ENCODE results near the gene XYLT1.
A peak's percentile ranks its signal among the peaks of the same experiment; 100 is the strongest.

The XYLT1 gene

GRCh38 chr16:17283016-17283415, 187.7 kb downstream of the XYLT1 start:
- no peaks in the 10 kb centered on the region for H3K9me3 Mint-ChIP-seq
- H3K36me3 Mint-ChIP-seq (ENCODE audit: low read depth), result no peaks in the 10 kb centered on the region
- H3K4me3 Mint-ChIP-seq, result no peak overlapping the region
- no peak overlapping the region for H3K27ac Mint-ChIP-seq
- no peaks in the 10 kb centered on the region for H3K27me3 Mint-ChIP-seq (ENCODE audit: low read depth)
- DNase-seq (ENCODE audit: low spot score), result no peak
- peaks cover 7% of the 10 kb centered on the region for H3K4me1 Mint-ChIP-seq (ENCODE audit: low read depth)

- peaks cover 7% of the 10 kb centered on the region for H3K4me1 Mint-ChIP-seq (ENCODE audit: low read depth)
- H3K4me3 Mint-ChIP-seq, result no peak overlapping the region
- H3K27ac Mint-ChIP-seq, result no peak overlapping the region
- no peaks in the 10 kb centered on the region for H3K9me3 Mint-ChIP-seq
- no peaks in the 10 kb centered on the region for H3K27me3 Mint-ChIP-seq (ENCODE audit: low read depth)
- DNase-seq (ENCODE audit: low spot score), result no peak
- no peaks in the 10 kb centered on the region for H3K36me3 Mint-ChIP-seq (ENCODE audit: low read depth)
Measured at GRCh38 chr16:17282247-17282646, 188.5 kb downstream of the XYLT1 start.

GRCh38 chr16:17281052-17281451, 189.7 kb downstream of the XYLT1 start:
- DNase-seq (ENCODE audit: low spot score), result no peak
- Mint-ChIP-seq H3K4me3 (no peak overlapping the region), H3K27me3 (ENCODE audit: low read depth) (no peaks in the 10 kb centered on the region), H3K4me1 (ENCODE audit: low read depth) (peaks cover 12% of the 10 kb centered on the region), H3K9me3 (no peaks in the 10 kb centered on the region), H3K36me3 (ENCODE audit: low read depth) (no peaks in the 10 kb centered on the region), H3K27ac (no peak overlapping the region)

GRCh38 chr16:17278988-17279387, 191.8 kb downstream of the XYLT1 start:
- H3K4me1 Mint-ChIP-seq (ENCODE audit: low read depth), result peaks cover 32% of the 10 kb centered on the region
- no peak for DNase-seq (ENCODE audit: low spot score)
- no peak overlapping the region for H3K27ac Mint-ChIP-seq
- H3K4me3 Mint-ChIP-seq, result no peak overlapping the region
- peaks cover 2% of the 10 kb centered on the region for H3K36me3 Mint-ChIP-seq (ENCODE audit: low read depth)
- H3K27me3 Mint-ChIP-seq (ENCODE audit: low read depth), result no peaks in the 10 kb centered on the region
- no peaks in the 10 kb centered on the region for H3K9me3 Mint-ChIP-seq

- Mint-ChIP-seq H3K9me3 (no peaks in the 10 kb centered on the region), H3K4me3 (no peak overlapping the region), H3K36me3 (ENCODE audit: low read depth) (peaks cover 6% of the 10 kb centered on the region), H3K27ac (no peak overlapping the region), H3K27me3 (ENCODE audit: low read depth) (no peaks in the 10 kb centered on the region), H3K4me1 (ENCODE audit: low read depth) (peaks cover 37% of the 10 kb centered on the region)
- no peak for DNase-seq (ENCODE audit: low spot score)
Measured at GRCh38 chr16:17277981-17278381, 192.8 kb downstream of the XYLT1 start.

GRCh38 chr16:17276610-17277009, 194.2 kb downstream of the XYLT1 start:
- Mint-ChIP-seq H3K36me3 (ENCODE audit: low read depth) (peaks cover 13% of the 10 kb centered on the region), H3K4me1 (ENCODE audit: low read depth) (peaks cover 43% of the 10 kb centered on the region), H3K4me3 (no peak overlapping the region), H3K27me3 (ENCODE audit: low read depth) (peaks cover 3% of the 10 kb centered on the region), H3K27ac (no peak overlapping the region), H3K9me3 (no peaks in the 10 kb centered on the region)
- no peak for DNase-seq (ENCODE audit: low spot score)

GRCh38 chr16:17276010-17276530, 194.7 kb downstream of the XYLT1 start:
- Mint-ChIP-seq H3K9me3 (no peaks in the 10 kb centered on the region), H3K4me1 (ENCODE audit: low read depth) (peaks cover 48% of the 10 kb centered on the region), H3K36me3 (ENCODE audit: low read depth) (peaks cover 15% of the 10 kb centered on the region), H3K27ac (no peak overlapping the region), H3K4me3 (no peak overlapping the region), H3K27me3 (ENCODE audit: low read depth) (peaks cover 6% of the 10 kb centered on the region)
- no peak for DNase-seq (ENCODE audit: low spot score)

- H3K4me1 Mint-ChIP-seq (ENCODE audit: low read depth), result peaks cover 52% of the 10 kb centered on the region
- peaks cover 6% of the 10 kb centered on the region for H3K27me3 Mint-ChIP-seq (ENCODE audit: low read depth)
- DNase-seq (ENCODE audit: low spot score), result peak; percentile 17
- peak overlapping the region; percentile 35 for H3K4me3 Mint-ChIP-seq
- H3K27ac Mint-ChIP-seq, result peak overlapping the region; percentile 55
- peaks cover 15% of the 10 kb centered on the region for H3K36me3 Mint-ChIP-seq (ENCODE audit: low read depth)
- H3K9me3 Mint-ChIP-seq, result no peaks in the 10 kb centered on the region
Measured at GRCh38 chr16:17275076-17276009, 195.4 kb downstream of the XYLT1 start.

- Mint-ChIP-seq H3K9me3 (no peaks in the 10 kb centered on the region), H3K36me3 (ENCODE audit: low read depth) (peaks cover 15% of the 10 kb centered on the region), H3K4me3 (peak overlapping the region; percentile 68), H3K27ac (peak overlapping the region; percentile 58), H3K27me3 (ENCODE audit: low read depth) (peaks cover 6% of the 10 kb centered on the region), H3K4me1 (ENCODE audit: low read depth) (peaks cover 50% of the 10 kb centered on the region)
- peak; percentile 67 for DNase-seq (ENCODE audit: low spot score)
Measured at GRCh38 chr16:17273142-17273561, 197.6 kb downstream of the XYLT1 start.

- Mint-ChIP-seq H3K4me3 (peak overlapping the region; percentile 68), H3K27ac (no peak overlapping the region), H3K9me3 (no peaks in the 10 kb centered on the region), H3K27me3 (ENCODE audit: low read depth) (peaks cover 6% of the 10 kb centered on the region), H3K36me3 (ENCODE audit: low read depth) (peaks cover 15% of the 10 kb centered on the region), H3K4me1 (ENCODE audit: low read depth) (peaks cover 50% of the 10 kb centered on the region)
- no peak for DNase-seq (ENCODE audit: low spot score)
Measured at GRCh38 chr16:17272716-17273115, 198.0 kb downstream of the XYLT1 start.

- peaks cover 48% of the 10 kb centered on the region for H3K4me1 Mint-ChIP-seq (ENCODE audit: low read depth)
- peaks cover 15% of the 10 kb centered on the region for H3K36me3 Mint-ChIP-seq (ENCODE audit: low read depth)
- H3K27me3 Mint-ChIP-seq (ENCODE audit: low read depth), result peaks cover 6% of the 10 kb centered on the region
- DNase-seq (ENCODE audit: low spot score), result no peak
- H3K9me3 Mint-ChIP-seq, result no peaks in the 10 kb centered on the region
- peak overlapping the region; percentile 36 for H3K4me3 Mint-ChIP-seq
- no peak overlapping the region for H3K27ac Mint-ChIP-seq
Measured at GRCh38 chr16:17271687-17272086, 199.1 kb downstream of the XYLT1 start.

GRCh38 chr16:17270683-17271109, 200.1 kb downstream of the XYLT1 start:
- H3K9me3 Mint-ChIP-seq, result no peaks in the 10 kb centered on the region
- H3K27ac Mint-ChIP-seq, result no peak overlapping the region
- peaks cover 41% of the 10 kb centered on the region for H3K4me1 Mint-ChIP-seq (ENCODE audit: low read depth)
- peaks cover 6% of the 10 kb centered on the region for H3K27me3 Mint-ChIP-seq (ENCODE audit: low read depth)
- H3K36me3 Mint-ChIP-seq (ENCODE audit: low read depth), result peaks cover 15% of the 10 kb centered on the region
- no peak for DNase-seq (ENCODE audit: low spot score)
- no peak overlapping the region for H3K4me3 Mint-ChIP-seq

- peaks cover 6% of the 10 kb centered on the region for H3K27me3 Mint-ChIP-seq (ENCODE audit: low read depth)
- DNase-seq (ENCODE audit: low spot score), result no peak
- H3K27ac Mint-ChIP-seq, result no peak overlapping the region
- H3K4me1 Mint-ChIP-seq (ENCODE audit: low read depth), result peaks cover 35% of the 10 kb centered on the region
- H3K9me3 Mint-ChIP-seq, result no peaks in the 10 kb centered on the region
- H3K36me3 Mint-ChIP-seq (ENCODE audit: low read depth), result peaks cover 15% of the 10 kb centered on the region
- H3K4me3 Mint-ChIP-seq, result no peak overlapping the region
Measured at GRCh38 chr16:17270111-17270510, 200.6 kb downstream of the XYLT1 start.

GRCh38 chr16:17269439-17269838, 201.3 kb downstream of the XYLT1 start:
- Mint-ChIP-seq H3K4me1 (ENCODE audit: low read depth) (peaks cover 29% of the 10 kb centered on the region), H3K9me3 (no peaks in the 10 kb centered on the region), H3K27ac (no peak overlapping the region), H3K27me3 (ENCODE audit: low read depth) (peaks cover 6% of the 10 kb centered on the region), H3K36me3 (ENCODE audit: low read depth) (peaks cover 15% of the 10 kb centered on the region), H3K4me3 (no peak overlapping the region)
- no peak for DNase-seq (ENCODE audit: low spot score)

Measured in T-helper 2 cell treated with Interferon-gamma antibody and Interleukin-4, amounts not matched to agents 5 μg/mL and 100 μg/mL, for 36 hours (primary cell).